Anterior cingulate cortex (tissue), 58 donors: ENCODE measurements around the gene SLC13A3.

ENCODE experiments used
- DNase-seq, 58 donors: peaks; one replicate each; lab custom pipeline; 2025; lab: John Stamatoyannopoulos, UW

SLC13A3 gene

DNA sequence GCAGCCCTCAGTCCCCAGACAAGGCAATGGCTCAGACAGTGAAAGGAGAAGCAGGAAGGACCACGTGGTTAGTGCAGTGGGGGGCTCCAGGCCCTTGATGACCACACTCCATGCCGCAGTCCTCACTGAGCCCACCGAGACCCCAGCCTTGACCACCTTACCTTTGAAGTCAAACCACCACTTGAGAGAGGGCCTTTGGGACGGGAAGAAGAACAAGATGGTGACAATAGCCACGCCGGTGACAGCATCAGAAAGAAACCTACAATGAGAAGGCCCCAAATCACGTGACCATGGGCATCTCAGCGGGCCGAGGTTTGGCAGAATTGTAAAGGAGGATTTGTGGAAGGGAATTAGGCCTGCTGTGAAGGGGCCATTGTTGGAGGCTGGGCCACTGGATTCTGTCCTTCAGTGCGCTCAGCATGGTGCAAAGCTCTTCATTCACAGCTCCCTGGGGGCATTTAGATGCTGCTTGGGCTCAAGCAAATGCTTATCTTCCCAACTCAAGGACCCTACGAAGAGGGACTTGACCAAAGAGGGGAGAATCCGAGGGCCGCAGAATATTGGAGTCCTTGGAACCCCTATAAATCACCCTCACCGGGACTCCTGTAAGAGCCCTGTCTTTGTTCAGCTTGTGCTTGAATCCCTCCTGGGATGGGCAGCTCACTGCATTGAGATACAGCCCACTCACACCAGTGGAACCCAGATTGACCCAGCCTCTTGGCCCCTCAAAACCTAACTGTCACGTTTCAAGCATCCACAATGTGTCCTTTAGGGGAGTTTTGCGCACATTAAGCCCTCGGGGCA is 67.6 kb downstream of the SLC13A3 start:
- peak in 17 of 58 donors; percentile 9 to 59 (median 38) for DNase-seq

DNA sequence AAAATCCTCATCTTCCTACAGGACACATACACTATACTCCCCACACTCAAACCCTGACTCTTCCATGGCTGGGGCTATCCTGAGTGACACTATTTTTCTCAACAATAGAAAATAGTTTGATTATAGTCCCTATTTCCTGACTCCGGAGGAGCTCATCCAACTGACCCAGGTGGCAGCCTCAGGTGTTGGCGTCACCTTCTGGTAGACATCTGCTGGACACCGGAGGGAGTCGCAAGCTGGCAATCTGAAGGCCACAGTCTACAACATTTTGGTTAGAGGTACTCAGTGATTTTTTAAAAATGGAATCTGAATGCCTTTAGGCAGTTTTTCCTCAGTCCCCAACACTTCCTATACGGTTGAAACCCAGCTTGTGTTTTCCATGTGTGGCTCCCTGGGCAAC is 68.6 kb downstream of the SLC13A3 start:
- DNase-seq = no peak

DNA sequence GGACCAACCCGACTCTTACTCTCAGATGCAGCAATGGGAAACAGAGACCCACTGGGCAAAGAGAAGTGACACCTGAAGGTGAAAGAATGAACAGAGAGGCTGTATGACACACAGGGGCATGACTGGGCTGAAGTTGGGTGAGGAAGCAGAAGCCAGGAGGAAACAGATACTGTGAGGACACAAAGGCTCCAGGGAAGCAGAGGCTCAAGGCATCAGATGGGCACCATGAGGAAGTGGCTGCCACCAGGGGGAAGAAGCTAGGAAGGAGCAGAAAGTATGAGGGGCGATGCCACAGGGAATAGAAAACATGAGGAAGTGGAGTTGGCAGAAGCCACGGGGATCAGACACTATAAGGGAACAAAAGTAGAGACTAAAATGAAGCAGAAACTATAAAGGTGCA is 69.9 kb downstream of the SLC13A3 start:
- no peak for DNase-seq

DNA sequence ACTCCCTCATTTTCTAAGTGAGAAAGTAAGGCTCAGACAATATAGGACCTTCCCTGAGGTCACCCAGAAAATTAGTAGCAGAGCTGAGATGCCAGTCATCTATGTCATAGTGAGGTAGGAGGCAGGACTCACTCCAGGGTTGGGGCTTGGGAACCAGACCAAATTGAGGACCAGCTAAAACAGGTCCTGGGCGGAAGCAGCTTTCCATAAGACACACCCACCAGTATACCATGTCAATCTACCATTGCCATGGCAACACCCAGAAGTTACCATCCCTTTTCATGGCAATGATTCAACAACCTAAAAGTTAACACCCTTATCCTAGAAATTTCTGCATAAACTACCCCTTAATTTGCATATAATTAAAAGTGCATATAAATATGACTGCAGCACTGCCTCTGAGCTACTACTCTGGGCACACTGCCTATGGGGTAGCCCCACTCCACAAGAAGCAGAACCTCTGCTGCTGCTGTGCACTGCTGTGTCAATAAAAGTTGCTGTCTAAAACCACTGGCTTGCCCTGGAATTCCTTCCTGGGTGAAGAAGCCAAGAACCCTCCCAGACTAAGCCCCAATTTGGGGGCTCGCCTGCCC is 70.5 kb downstream of the SLC13A3 start:
- no peak for DNase-seq

DNA sequence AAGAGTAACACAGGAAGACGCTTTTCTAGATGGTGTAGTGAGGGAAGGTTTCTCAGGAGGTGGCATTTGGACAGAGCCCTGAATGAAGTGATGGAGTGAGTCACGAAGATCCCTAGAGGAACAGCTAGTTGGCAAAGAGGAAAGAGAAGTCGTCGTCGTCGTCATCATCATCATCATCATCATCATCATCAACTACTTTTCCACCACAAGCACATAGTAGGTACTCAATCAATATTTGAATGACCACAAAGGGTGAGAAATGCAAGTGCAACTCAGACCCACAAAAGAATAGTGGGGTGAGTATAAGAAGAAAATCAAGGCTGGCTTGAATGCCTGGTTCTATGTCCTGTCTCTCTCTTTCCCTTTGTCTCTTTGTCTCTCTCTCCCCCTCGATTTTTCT is 72.5 kb downstream of the SLC13A3 start:
- DNase-seq = no peak

DNA sequence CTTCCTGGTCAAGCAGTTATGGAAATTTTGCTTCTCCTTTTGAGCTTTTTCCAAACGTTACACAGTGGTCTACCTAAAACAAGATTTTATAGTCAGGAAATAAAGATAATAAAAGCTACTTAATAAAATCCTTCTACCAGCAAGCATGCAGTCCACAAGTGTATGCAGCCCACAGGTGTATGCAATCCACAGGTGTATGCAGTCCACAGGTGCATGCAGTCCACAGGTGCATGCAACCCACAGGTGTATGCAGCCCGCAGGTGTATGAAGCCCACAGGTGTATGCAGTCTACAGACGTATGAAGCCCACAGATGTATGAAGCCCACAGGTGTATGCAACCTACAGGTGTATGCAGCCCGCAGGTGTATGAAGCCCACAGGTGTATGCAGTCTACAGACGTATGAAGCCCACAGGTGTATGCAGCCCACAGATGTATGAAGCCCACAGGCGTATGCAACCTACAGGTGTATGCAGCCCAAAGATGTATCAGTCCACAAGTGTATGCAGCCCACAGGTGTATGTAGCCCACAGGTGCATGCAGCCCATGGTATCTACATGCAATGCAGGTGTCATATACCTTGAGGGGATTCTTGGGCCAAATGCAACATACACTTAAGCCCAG is 74.4 kb downstream of the SLC13A3 start:
- no peak for DNase-seq

DNA sequence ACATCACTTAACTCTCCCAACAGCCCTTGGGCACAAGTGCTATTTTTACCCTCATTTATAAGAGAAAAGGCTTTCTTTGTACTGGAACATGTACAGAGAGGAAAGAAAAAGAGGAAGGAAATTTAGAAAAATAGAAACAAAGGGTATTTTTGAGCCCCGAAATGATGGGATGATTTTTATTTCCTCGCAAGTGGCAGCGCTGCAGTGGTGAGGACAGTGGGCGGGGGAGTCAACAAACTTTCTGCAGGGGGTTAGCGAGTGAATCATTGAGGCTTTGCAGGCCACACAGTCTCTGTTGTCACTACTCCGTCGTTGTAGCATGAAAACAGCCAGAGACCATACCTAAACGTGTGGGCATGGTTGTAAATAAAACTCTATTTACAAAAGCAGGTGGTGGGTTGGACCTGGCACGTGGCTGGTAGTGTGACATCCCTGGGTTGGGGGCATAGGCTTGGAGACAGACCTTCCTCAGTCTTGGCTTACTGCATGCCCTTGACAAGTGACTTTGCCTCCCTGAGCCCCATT is 75.3 kb downstream of the SLC13A3 start:
- no peak for DNase-seq

DNA sequence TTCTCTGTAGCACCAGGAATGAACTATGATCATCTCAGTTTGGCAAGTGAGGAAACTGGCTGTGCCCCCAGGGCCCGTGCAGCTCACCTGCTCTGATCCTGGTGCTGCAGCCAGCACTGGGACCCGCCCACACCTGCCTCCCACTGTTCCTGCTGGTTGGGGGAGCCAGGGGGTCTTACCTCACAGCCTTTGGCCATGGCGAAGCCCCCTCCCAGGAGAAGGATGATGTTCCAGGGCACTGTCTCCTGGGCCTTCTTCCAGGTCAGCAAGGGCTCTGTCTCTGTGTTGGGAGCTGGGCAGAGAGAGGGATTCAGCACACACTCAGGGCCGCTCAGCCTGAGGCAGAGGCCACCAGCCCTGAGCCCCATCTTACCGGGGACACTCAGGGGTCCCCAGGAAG is 75.9 kb downstream of the SLC13A3 start:
- no peak for DNase-seq

DNA sequence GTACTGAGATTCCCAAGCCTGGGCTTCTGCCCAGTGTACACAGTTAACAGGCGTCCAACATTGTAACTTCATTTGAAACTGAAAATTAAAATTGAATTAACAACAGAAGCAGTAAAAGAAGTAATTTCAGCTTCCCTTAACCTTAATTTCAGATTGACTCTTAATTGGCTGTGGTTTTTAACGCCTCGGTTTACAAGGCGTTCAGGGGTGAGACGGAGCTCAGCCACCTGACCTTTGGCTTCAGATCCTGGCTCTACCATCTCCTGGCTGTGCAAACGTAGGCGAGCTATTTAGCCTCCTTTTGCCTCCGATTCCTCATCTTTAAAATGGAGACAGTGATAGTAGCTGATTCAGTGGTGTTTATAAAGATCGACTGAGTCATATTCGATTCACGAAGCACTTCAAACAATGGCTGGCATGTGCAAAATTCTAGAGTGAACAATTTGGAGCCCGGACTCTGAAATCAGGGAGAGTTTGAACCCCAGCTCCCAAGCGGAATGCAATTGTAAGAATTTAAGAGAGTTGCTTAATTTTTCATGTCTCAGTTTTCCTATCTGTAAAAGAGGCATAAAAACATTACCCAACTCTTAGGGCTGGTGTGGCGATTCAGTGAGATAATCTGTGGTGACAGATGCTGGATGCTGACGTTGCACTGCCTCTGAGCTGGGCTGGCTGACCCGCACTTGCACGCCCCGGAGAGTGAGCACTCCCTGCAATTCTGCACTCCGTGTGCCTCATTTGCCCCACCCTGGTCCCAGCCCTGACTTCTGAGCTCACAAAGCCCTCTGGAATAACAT is 77.3 kb downstream of the SLC13A3 start:
- peak in 2 of 58 donors; percentile 13 to 29 for DNase-seq

DNA sequence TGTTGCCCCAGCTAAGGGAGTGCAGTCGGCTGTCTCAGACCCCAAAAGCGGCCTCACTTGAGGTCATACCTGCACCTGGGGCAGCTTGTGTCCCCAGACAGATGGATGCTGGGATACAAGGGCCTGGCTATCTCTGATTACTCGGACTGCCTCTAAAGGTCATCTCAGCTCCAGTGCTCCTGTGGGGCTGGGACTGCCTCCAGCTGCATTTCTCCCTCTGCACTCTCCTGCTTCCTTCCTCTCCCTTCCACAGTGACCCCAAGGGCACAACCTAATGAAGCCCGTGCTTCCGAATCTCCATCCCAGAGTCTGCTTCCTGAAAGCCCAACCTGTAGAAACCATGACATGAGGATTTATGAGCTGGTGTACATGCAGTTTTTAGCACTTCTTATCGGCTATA is 78.0 kb downstream of the SLC13A3 start:
- DNase-seq = no peak

DNA sequence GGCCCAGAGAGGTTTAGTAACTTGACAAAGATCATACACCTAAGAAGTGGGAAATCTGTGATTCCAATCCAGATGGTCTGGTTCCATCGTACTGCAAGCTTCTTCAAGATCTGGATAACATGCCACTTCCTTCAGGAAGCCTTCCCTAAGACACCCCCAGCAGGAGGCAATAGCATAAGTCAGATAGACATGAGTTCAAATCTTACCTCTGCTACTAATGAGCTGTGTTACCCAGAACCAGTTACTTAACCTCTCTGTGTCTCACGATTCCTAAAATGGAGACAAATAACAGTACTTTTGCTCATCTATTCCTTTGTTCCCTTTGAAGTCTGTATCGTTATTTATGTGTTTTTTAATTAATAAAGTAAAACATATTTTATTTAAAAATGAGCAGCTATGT is 78.5 kb downstream of the SLC13A3 start:
- DNase-seq = no peak

DNA sequence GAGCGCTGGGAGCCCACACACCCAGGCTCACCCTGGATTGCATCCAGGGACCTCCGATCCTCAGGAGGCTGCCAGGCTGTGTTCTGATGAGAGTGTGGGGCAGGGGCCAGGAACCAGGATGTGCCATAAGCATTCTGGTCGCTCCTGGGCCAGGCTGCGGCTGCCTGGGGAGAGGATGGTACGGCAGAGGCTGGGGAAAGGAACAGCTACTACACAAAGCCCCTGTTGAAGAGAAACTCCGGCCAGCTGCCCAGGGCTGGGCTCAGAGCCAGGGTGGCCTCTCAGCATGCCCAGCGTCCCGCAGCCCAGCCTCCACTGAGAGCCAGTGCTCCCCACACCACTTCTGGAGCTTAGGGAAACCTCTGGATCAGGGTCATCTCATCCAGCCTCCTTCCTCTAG is 79.1 kb downstream of the SLC13A3 start:
- DNase-seq = peak; percentile 29 to 97 (median 90)

DNA sequence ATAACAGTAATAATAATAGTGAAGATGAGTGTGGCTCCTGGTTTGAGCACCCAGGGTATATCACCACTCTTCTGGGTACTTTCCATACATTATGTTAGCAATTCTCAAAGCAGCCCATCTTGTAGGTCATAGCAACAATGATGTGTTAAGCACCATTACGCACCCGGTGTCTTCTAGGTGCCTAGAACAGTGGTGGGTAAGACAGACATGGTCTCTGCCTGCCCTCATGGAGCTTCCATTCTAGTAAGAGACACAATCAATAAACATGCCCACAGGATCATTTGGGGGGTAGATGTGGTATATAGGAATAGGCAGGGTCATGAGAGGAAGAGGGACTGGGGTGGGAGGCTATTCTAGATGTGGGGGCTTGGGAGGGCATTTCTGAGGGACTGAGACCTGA is 79.8 kb downstream of the SLC13A3 start:
- no peak for DNase-seq

DNA sequence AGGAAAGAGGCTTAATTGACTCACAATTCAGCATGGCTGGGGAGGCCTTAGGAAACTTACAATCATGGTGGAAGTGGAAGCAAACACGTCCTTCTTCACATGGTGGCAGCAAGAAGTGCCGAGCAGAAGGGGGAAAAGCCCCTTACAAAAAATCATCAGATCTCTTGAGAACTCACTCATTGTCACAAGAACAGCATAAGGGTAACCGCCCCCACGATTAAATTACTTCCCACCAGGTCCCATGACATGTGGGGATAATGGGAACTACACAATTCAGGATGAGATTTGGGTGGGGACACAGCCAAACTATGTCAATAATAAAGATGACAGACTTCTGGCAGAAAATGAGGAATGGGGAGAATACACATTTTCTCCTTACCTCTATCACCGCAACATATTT is 80.3 kb downstream of the SLC13A3 start:
- no peak for DNase-seq

DNA sequence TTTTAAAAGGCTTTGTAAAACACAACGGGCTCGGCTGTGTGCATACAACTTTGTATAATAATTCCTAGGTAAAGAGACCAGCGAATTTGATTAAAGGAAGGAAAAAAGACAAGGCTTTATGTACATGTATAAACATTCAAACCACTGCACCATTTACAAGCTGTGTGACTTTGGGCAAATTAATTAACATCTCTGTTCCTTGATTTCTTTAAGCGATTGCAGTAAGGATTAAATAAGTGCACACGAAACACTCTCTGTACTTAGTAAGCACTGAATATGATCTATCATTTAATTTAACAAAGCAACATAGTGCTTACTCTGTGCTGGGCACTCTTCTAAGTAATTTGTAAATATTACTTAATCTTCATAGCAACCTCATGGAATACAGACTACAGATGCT is 81.3 kb downstream of the SLC13A3 start:
- no peak for DNase-seq

DNA sequence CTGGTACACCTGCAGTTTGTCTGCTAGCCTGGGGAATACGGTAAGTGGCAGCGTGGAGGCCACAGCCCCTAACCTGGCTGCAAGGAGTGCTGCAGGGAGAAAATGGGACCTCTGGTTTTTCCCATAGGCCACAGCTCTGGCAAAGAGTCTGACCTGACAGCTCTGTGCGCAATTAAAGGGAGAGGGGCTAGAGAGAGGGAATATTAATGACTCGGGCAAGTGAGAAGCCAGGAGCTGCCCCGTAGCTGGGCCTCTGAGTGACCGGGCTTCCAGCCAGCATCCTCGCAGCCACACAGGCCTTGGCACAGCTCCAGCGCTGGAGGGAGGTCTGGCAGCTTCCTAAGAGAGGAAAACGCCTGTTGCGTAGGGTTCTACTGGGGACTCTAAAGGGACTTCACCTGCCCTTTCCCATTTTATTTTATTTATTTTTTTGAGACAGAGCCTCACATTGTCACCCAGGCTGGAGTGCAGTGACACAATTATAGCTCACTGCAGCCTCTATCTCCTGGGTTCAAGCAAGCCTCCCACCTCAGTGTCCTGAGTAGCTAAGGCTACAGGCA is 82.6 kb downstream of the SLC13A3 start:
- DNase-seq = peak in 57 of 58 donors; percentile 22 to 98 (median 87)

DNA sequence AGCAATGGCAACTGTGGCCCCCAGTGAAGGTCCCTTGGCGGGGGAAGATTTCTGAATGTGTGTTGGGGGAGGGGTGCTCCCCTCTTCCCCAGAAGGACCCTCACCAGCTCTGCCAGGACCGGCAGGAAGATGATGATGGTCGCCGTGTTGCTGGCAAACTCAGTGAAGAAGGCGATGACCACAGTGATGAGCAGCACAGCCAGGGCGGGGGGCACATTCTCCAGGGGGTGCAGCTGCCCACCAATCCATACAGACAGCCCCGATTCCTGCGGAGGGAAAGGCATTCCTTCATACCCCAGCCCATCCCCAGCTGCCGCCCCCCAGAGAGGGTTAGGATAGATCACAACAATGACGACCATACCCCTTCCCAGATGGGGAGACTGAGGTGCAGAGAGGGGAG is 85.1 kb downstream of the SLC13A3 start:
- DNase-seq = no peak

DNA sequence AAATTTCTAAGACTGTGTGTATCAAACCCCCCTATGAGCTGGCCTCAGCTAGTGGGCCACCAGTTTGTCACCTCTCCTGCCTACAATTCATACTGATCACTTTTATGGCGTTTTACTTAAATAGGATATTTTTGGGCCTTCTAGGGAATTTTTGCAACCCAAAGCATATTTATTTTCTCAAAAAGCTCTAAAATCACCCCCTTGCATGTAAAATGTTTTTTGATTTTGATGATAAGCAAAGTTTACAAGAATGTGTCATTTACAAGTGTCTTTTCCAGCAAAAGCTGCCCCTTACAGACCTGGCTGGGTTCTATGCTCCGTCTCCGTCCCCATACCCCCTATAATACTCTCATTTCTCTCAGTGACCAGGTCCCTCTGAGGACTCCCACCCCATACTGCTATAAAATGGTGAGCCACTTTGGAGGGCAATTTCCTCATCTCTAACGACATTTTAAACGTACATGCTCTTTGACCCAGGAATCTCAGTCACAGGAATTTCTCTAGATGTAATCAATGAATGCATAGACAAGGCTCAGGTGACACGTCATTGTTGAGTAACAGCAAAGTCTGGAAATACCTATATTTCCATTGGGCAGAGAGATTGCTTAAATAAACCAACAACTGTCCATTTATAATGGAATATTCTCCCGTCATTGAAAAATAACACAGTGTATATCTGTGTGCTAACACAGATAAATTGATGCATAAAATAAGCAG is 86.9 kb downstream of the SLC13A3 start:
- no peak for DNase-seq

DNA sequence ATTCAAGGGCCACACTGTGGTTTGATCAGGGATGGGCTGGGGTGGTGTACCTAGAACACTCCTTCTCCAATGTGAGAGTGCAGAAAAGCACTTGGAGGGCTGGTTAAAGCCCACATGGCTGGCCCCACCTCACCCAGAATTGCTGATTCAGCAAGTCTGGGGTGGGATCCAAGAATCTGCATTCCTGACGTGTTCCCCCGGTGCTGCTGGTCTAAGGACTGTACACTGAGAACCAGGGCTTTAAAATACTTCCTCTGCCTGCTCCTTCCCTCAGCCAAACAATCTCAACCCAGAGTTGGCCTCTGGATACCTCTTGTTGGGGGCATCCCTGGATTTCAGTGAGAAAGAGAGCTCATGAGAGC is 87.4 kb downstream of the SLC13A3 start:
- peak in 1 of 58 donors; percentile 54 for DNase-seq
